Measurements from ENCODE around the gene TSC2.

DNA sequence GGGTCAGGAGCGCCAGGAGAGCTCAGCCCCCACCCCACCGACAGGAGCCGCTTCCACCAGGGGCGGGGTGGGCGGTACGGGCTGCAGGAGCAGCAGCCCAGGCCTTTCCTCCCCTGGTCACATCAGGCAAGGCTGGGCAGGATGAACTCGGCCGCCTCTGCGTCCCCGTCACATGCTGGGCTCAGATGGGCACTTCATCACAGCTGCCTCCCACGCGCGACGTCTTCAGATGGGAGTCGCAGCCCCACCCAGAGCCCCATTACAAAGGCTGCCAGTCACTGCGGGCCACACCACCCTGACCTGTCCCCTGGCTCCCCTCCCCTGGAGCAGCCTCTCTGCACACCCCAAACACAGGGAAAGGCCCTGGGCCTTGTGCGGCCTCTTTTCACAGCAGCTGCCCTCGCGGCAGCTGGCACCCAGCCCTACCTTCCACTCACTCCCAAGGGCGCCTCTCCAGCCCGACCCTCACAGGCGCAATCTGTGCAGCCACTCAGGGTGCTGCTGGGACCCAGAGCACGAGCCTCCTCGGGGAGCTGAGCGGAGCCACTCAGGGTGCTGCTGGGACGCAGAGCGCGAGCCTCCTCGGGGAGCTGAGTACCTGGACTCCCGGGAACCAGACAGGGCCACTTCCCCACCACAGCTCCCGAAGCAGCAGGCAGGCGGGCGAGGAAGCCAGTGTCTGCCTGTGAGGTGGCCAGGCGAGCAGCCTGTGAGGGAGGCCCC lies 42.8 kb upstream of the TSC2 start:
- no peak for TF ChIP-seq EZH2 (IDR thresholded peaks at IDR 0.05; ENCODE audit: borderline replicate concordance, low read length)
- TF ChIP-seq, protein P1, sequence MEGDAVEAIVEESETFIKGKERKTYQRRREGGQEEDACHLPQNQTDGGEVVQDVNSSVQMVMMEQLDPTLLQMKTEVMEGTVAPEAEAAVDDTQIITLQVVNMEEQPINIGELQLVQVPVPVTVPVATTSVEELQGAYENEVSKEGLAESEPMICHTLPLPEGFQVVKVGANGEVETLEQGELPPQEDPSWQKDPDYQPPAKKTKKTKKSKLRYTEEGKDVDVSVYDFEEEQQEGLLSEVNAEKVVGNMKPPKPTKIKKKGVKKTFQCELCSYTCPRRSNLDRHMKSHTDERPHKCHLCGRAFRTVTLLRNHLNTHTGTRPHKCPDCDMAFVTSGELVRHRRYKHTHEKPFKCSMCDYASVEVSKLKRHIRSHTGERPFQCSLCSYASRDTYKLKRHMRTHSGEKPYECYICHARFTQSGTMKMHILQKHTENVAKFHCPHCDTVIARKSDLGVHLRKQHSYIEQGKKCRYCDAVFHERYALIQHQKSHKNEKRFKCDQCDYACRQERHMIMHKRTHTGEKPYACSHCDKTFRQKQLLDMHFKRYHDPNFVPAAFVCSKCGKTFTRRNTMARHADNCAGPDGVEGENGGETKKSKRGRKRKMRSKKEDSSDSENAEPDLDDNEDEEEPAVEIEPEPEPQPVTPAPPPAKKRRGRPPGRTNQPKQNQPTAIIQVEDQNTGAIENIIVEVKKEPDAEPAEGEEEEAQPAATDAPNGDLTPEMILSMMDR (IDR thresholded peaks at IDR 0.05; ENCODE audit: low read length): no peak
